Measurements from ENCODE around the gene SLC22A2.

Gene SLC22A2

GRCh38 chr6:160278311-160278710 is 19.7 kb upstream of the SLC22A2 start:
- Histone ChIP-seq H3K36me3 (ENCODE audit: control insufficient read depth in 2 of 2, insufficient read depth in 1 of 2, low read length in 2 of 2) (no peaks in the 10 kb centered on the region), H3K27ac (ENCODE audit: extremely low read depth, low read depth, low read length) (no peak overlapping the region), H3K4me1 (ENCODE audit: control insufficient read depth, insufficient read depth, low read length) (no peaks in the 10 kb centered on the region), H3K9me3 (ENCODE audit: control insufficient read depth, insufficient read depth, low read depth, low read length) (no peaks in the 10 kb centered on the region), H3K4me3 (ENCODE audit: low read depth, low read length) (no peak overlapping the region)
- CTCF ChIA-PET: no interaction called here
- TF ChIP-seq GFI1B (tag by site-specific recombination; IDR thresholded peaks at IDR 0.05) (no peak), MYNN (tag by site-specific recombination; IDR thresholded peaks at IDR 0.05; ENCODE audit: borderline replicate concordance) (no peak), ZNF280C (tag by site-specific recombination; IDR thresholded peaks at IDR 0.05) (no peak), ZNF529 (tag by site-specific recombination; IDR thresholded peaks at IDR 0.05; ENCODE audit: insufficient replicate concordance) (no peak), ZNF404 (tag by site-specific recombination; IDR thresholded peaks at IDR 0.05) (no peak), ZNF274 (IDR thresholded peaks at IDR 0.05; ENCODE audit: low read length) (no peak), ZNF274 (tag by site-specific recombination; IDR thresholded peaks at IDR 0.05; ENCODE audit: borderline replicate concordance) (no peak)
- POLR2A ChIA-PET: no interaction called here

GRCh38 chr6:160277546-160277945 is 18.9 kb upstream of the SLC22A2 start:
- Histone ChIP-seq H3K27ac (ENCODE audit: extremely low read depth, low read depth, low read length) (no peak overlapping the region), H3K4me1 (ENCODE audit: control insufficient read depth, insufficient read depth, low read length) (no peaks in the 10 kb centered on the region), H3K9me3 (ENCODE audit: control insufficient read depth, insufficient read depth, low read depth, low read length) (no peaks in the 10 kb centered on the region), H3K4me3 (ENCODE audit: low read depth, low read length) (no peak overlapping the region), H3K36me3 (ENCODE audit: control insufficient read depth in 2 of 2, insufficient read depth in 1 of 2, low read length in 2 of 2) (no peaks in the 10 kb centered on the region)
- CTCF ChIA-PET: no interaction called here
- no peak for TF ChIP-seq ZNF488 (tag by site-specific recombination; IDR thresholded peaks at IDR 0.05)
- TF ChIP-seq ZNF280C (tag by site-specific recombination; IDR thresholded peaks at IDR 0.05): no peak
- no peak for TF ChIP-seq ZNF48 (tag by site-specific recombination; IDR thresholded peaks at IDR 0.05)
- no peak for TF ChIP-seq ZNF629 (tag by site-specific recombination; IDR thresholded peaks at IDR 0.05)
- TF ChIP-seq ZNF26 (tag by site-specific recombination; IDR thresholded peaks at IDR 0.05): no peak
- no peak for TF ChIP-seq MEIS1 (CRISPR knock-in tag; IDR thresholded peaks at IDR 0.05; ENCODE audit: borderline replicate concordance)
- TF ChIP-seq PRDM1 (tag by site-specific recombination; IDR thresholded peaks at IDR 0.05): no peak
- POLR2A ChIA-PET: no interaction called here

GRCh38 chr6:160277144-160277543 is 18.5 kb upstream of the SLC22A2 start:
- H3K9me3 ChIP-seq (ENCODE audit: control insufficient read depth, insufficient read depth, low read depth, low read length): no peaks in the 10 kb centered on the region
- H3K4me1 ChIP-seq (ENCODE audit: control insufficient read depth, insufficient read depth, low read length): no peaks in the 10 kb centered on the region
- TF ChIP-seq TRIM28 (IDR thresholded peaks at IDR 0.05; ENCODE audit: borderline replicate concordance, low read length) (no peak), ZNF23 (tag by site-specific recombination; IDR thresholded peaks at IDR 0.05; ENCODE audit: borderline replicate concordance) (no peak), ZNF366 (tag by site-specific recombination; conservative IDR thresholded peaks at IDR 0.05) (no peak), ZSCAN16 (tag by site-specific recombination; IDR thresholded peaks at IDR 0.05) (no peak)
- H3K36me3 ChIP-seq (ENCODE audit: control insufficient read depth in 2 of 2, insufficient read depth in 1 of 2, low read length in 2 of 2): no peaks in the 10 kb centered on the region
- CTCF ChIA-PET: no interaction called here
- POLR2A ChIA-PET: no interaction called here
- no peak overlapping the region for H3K27ac ChIP-seq (ENCODE audit: extremely low read depth, low read depth, low read length)
- no peak overlapping the region for H3K4me3 ChIP-seq (ENCODE audit: low read depth, low read length)
